ENCODE data around the gene ITGA4.

ITGA4 gene

GRCh38 chr2:181472990-181473389, 15.8 kb downstream of the ITGA4 start:
- Histone ChIP-seq H3K18ac (ENCODE audit: low read length) (no peak overlapping the region), H3K9ac (ENCODE audit: low read length) (no peak overlapping the region), H3K4ac (ENCODE audit: low read depth, low read length) (no peak overlapping the region), H3K36me3 (ENCODE audit: control insufficient read depth, insufficient read depth, low read length) (no peaks in the 10 kb centered on the region), H3K27me3 (ENCODE audit: insufficient read depth, low read length, poor library complexity) (no peaks in the 10 kb centered on the region), H4K5ac (ENCODE audit: low read length) (no peak overlapping the region), H2BK120ac (ENCODE audit: low read depth, low read length) (no peak overlapping the region), H2AK5ac (ENCODE audit: low read length) (no peak overlapping the region), H2BK15ac (replicated peaks; ENCODE audit: low read depth) (no peak overlapping the region), H4K8ac (ENCODE audit: low read depth, low read length) (no peak overlapping the region), H3K4me1 (ENCODE audit: control insufficient read depth, low read depth, low read length) (no peaks in the 10 kb centered on the region), H3K56ac (ENCODE audit: low read length) (no peak overlapping the region), H3K79me2 (ENCODE audit: control insufficient read depth, insufficient read depth, low read length) (no peaks in the 10 kb centered on the region), H3K79me1 (ENCODE audit: low read length) (no peaks in the 10 kb centered on the region), H3K27ac (ENCODE audit: low read depth, low read length) (no peak overlapping the region), H2BK5ac (ENCODE audit: low read length) (no peak overlapping the region), H3K23ac (ENCODE audit: low read length) (no peak overlapping the region), H3K4me3 (ENCODE audit: low read length) (no peak overlapping the region), H3K4me2 (ENCODE audit: low read length) (no peak overlapping the region)
- no CpG with 5 or more reads among the region's 6 CpGs for WGBS (ENCODE audit: extremely low coverage, insufficient coverage, low lambda C conversion rate)
- no peak for DNase-seq

DNA sequence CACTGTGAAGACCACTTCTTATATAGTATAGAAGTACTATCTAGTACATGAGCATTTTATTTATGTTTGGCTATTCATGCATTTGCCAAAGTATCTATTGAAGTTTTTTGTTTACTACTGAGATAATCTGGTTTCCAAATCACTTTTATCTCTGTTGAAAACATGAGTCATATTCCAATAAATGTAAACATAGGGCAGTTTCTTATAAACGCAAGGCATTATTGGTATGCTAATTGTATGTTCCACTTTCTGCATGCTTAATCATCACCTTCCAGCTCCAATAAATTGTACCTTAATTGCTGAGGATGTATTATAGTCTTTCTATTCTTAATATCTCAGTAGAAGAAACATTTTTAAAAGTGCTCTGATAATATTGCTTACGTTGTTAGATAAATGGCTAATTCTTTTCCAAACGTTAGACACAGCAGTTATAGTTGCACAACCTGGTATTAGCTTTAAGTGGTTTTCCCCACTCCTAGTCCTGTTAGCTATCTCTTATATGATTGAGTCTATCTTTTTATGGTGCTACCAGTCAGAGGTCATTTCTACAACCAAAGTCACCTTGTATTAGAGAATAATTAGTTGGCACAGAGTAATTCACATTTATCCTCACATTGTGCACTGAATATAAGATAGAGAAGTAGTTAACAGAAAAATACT, 17.2 kb downstream of the ITGA4 start:
- Histone ChIP-seq H3K56ac (ENCODE audit: low read length) (no peak overlapping the region), H3K79me1 (ENCODE audit: low read length) (no peaks in the 10 kb centered on the region), H3K4me1 (ENCODE audit: control insufficient read depth, low read depth, low read length) (no peaks in the 10 kb centered on the region), H3K23ac (ENCODE audit: low read length) (no peak overlapping the region), H3K4me3 (ENCODE audit: low read length) (no peak overlapping the region), H3K9ac (ENCODE audit: low read length) (no peak overlapping the region), H3K36me3 (ENCODE audit: control insufficient read depth, insufficient read depth, low read length) (no peaks in the 10 kb centered on the region), H2BK5ac (ENCODE audit: low read length) (no peak overlapping the region), H4K8ac (ENCODE audit: low read depth, low read length) (no peak overlapping the region), H2BK15ac (replicated peaks; ENCODE audit: low read depth) (no peak overlapping the region), H3K4me2 (ENCODE audit: low read length) (no peak overlapping the region), H3K4ac (ENCODE audit: low read depth, low read length) (no peak overlapping the region), H3K27ac (ENCODE audit: low read depth, low read length) (no peak overlapping the region), H3K79me2 (ENCODE audit: control insufficient read depth, insufficient read depth, low read length) (no peaks in the 10 kb centered on the region), H3K18ac (ENCODE audit: low read length) (no peak overlapping the region), H2AK5ac (ENCODE audit: low read length) (no peak overlapping the region), H2BK120ac (ENCODE audit: low read depth, low read length) (no peak overlapping the region), H4K5ac (ENCODE audit: low read length) (no peak overlapping the region), H3K27me3 (ENCODE audit: insufficient read depth, low read length, poor library complexity) (no peaks in the 10 kb centered on the region)
- DNase-seq, result no peak
- no CpG with 5 or more reads among the region's 3 CpGs for WGBS (ENCODE audit: extremely low coverage, insufficient coverage, low lambda C conversion rate)

GRCh38 chr2:181483211-181483610, 26.0 kb downstream of the ITGA4 start:
- Histone ChIP-seq H2BK15ac (replicated peaks; ENCODE audit: low read depth) (no peak overlapping the region), H3K4me3 (ENCODE audit: low read length) (no peak overlapping the region), H3K18ac (ENCODE audit: low read length) (no peak overlapping the region), H3K9ac (ENCODE audit: low read length) (no peak overlapping the region), H2BK120ac (ENCODE audit: low read depth, low read length) (no peak overlapping the region), H3K4me2 (ENCODE audit: low read length) (no peak overlapping the region), H3K4me1 (ENCODE audit: control insufficient read depth, low read depth, low read length) (no peaks in the 10 kb centered on the region), H3K27me3 (ENCODE audit: insufficient read depth, low read length, poor library complexity) (no peaks in the 10 kb centered on the region), H4K8ac (ENCODE audit: low read depth, low read length) (no peak overlapping the region), H3K79me1 (ENCODE audit: low read length) (no peaks in the 10 kb centered on the region), H3K4ac (ENCODE audit: low read depth, low read length) (no peak overlapping the region), H3K36me3 (ENCODE audit: control insufficient read depth, insufficient read depth, low read length) (no peaks in the 10 kb centered on the region), H3K79me2 (ENCODE audit: control insufficient read depth, insufficient read depth, low read length) (no peaks in the 10 kb centered on the region), H2AK5ac (ENCODE audit: low read length) (no peak overlapping the region), H2BK5ac (ENCODE audit: low read length) (no peak overlapping the region), H3K23ac (ENCODE audit: low read length) (no peak overlapping the region), H3K27ac (ENCODE audit: low read depth, low read length) (no peak overlapping the region), H3K56ac (ENCODE audit: low read length) (no peak overlapping the region), H4K5ac (ENCODE audit: low read length) (no peak overlapping the region)
- WGBS (ENCODE audit: extremely low coverage, insufficient coverage, low lambda C conversion rate), result no CpG with 5 or more reads among the region's 2 CpGs
- DNase-seq, result no peak

DNA sequence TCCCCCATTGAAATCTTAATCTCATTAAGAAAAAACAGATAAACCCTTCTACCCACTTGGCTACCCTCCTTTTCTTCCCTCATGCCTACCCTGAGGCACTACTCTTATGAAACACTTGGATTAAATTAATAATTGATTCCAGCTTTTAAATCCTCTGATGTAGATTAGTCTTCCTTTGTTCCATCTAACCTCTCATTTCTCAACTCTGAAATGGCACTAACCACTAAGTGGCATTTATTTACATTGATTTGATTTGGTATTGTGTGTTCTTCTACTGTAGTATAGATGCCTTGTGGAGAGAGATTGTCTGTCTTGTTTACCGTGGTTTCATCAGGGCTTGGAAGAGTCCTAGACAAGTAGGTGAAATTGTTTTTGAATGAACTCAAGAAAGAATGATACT, 26.7 kb downstream of the ITGA4 start:
- Histone ChIP-seq H3K27me3 (ENCODE audit: insufficient read depth, low read length, poor library complexity) (no peaks in the 10 kb centered on the region), H4K5ac (ENCODE audit: low read length) (no peak overlapping the region), H3K4me3 (ENCODE audit: low read length) (no peak overlapping the region), H3K79me1 (ENCODE audit: low read length) (no peaks in the 10 kb centered on the region), H2AK5ac (ENCODE audit: low read length) (no peak overlapping the region), H3K4me1 (ENCODE audit: control insufficient read depth, low read depth, low read length) (no peaks in the 10 kb centered on the region), H3K27ac (ENCODE audit: low read depth, low read length) (no peak overlapping the region), H2BK120ac (ENCODE audit: low read depth, low read length) (no peak overlapping the region), H3K36me3 (ENCODE audit: control insufficient read depth, insufficient read depth, low read length) (no peaks in the 10 kb centered on the region), H3K4me2 (ENCODE audit: low read length) (no peak overlapping the region), H4K8ac (ENCODE audit: low read depth, low read length) (no peak overlapping the region), H3K4ac (ENCODE audit: low read depth, low read length) (no peak overlapping the region), H3K18ac (ENCODE audit: low read length) (no peak overlapping the region), H3K56ac (ENCODE audit: low read length) (no peak overlapping the region), H3K79me2 (ENCODE audit: control insufficient read depth, insufficient read depth, low read length) (no peaks in the 10 kb centered on the region), H2BK5ac (ENCODE audit: low read length) (no peak overlapping the region), H3K9ac (ENCODE audit: low read length) (no peak overlapping the region), H2BK15ac (replicated peaks; ENCODE audit: low read depth) (no peak overlapping the region), H3K23ac (ENCODE audit: low read length) (no peak overlapping the region)
- no peak for DNase-seq
- no CpG with 5 or more reads among the region's 1 CpG for WGBS (ENCODE audit: extremely low coverage, insufficient coverage, low lambda C conversion rate)

GRCh38 chr2:181484851-181485637, 27.9 kb downstream of the ITGA4 start:
- no peaks in the 10 kb centered on the region for H3K36me3 ChIP-seq (ENCODE audit: control insufficient read depth, insufficient read depth, low read length)
- no peak overlapping the region for H3K23ac ChIP-seq (ENCODE audit: low read length)
- no peak overlapping the region for H3K18ac ChIP-seq (ENCODE audit: low read length)
- no peak overlapping the region for H2BK120ac ChIP-seq (ENCODE audit: low read depth, low read length)
- no peak for DNase-seq
- H3K79me2 ChIP-seq (ENCODE audit: control insufficient read depth, insufficient read depth, low read length), result no peaks in the 10 kb centered on the region
- no peak overlapping the region for H3K4ac ChIP-seq (ENCODE audit: low read depth, low read length)
- no peaks in the 10 kb centered on the region for H3K79me1 ChIP-seq (ENCODE audit: low read length)
- H3K4me2 ChIP-seq (ENCODE audit: low read length), result no peak overlapping the region
- no peak overlapping the region for H4K5ac ChIP-seq (ENCODE audit: low read length)
- WGBS (ENCODE audit: extremely low coverage, insufficient coverage, low lambda C conversion rate), result no CpG with 5 or more reads among the region's 5 CpGs
- H3K27ac ChIP-seq (ENCODE audit: low read depth, low read length), result no peak overlapping the region
- H3K4me1 ChIP-seq (ENCODE audit: control insufficient read depth, low read depth, low read length), result no peaks in the 10 kb centered on the region
- no peak overlapping the region for H3K56ac ChIP-seq (ENCODE audit: low read length)
- no peak overlapping the region for H2AK5ac ChIP-seq (ENCODE audit: low read length)
- H4K8ac ChIP-seq (ENCODE audit: low read depth, low read length), result no peak overlapping the region
- H3K9ac ChIP-seq (ENCODE audit: low read length), result no peak overlapping the region
- H3K4me3 ChIP-seq (ENCODE audit: low read length), result no peak overlapping the region
- no peak overlapping the region for H2BK15ac ChIP-seq (replicated peaks; ENCODE audit: low read depth)
- H3K27me3 ChIP-seq (ENCODE audit: insufficient read depth, low read length, poor library complexity), result no peaks in the 10 kb centered on the region
- H2BK5ac ChIP-seq (ENCODE audit: low read length), result no peak overlapping the region

GRCh38 chr2:181485638-181485946, 28.4 kb downstream of the ITGA4 start:
- no peaks in the 10 kb centered on the region for H3K79me1 ChIP-seq (ENCODE audit: low read length)
- no peak overlapping the region for H3K27ac ChIP-seq (ENCODE audit: low read depth, low read length)
- no peak overlapping the region for H3K18ac ChIP-seq (ENCODE audit: low read length)
- no peak overlapping the region for H2BK120ac ChIP-seq (ENCODE audit: low read depth, low read length)
- WGBS (ENCODE audit: extremely low coverage, insufficient coverage, low lambda C conversion rate), result no CpG with 5 or more reads among the region's 3 CpGs
- H3K4me3 ChIP-seq (ENCODE audit: low read length), result no peak overlapping the region
- H2BK5ac ChIP-seq (ENCODE audit: low read length), result no peak overlapping the region
- H4K8ac ChIP-seq (ENCODE audit: low read depth, low read length), result no peak overlapping the region
- no peak overlapping the region for H3K56ac ChIP-seq (ENCODE audit: low read length)
- H4K5ac ChIP-seq (ENCODE audit: low read length), result no peak overlapping the region
- no peak overlapping the region for H3K4ac ChIP-seq (ENCODE audit: low read depth, low read length)
- H3K27me3 ChIP-seq (ENCODE audit: insufficient read depth, low read length, poor library complexity), result no peaks in the 10 kb centered on the region
- H2AK5ac ChIP-seq (ENCODE audit: low read length), result no peak overlapping the region
- H2BK15ac ChIP-seq (replicated peaks; ENCODE audit: low read depth), result no peak overlapping the region
- no peak overlapping the region for H3K4me2 ChIP-seq (ENCODE audit: low read length)
- no peak for DNase-seq
- no peaks in the 10 kb centered on the region for H3K4me1 ChIP-seq (ENCODE audit: control insufficient read depth, low read depth, low read length)
- no peaks in the 10 kb centered on the region for H3K79me2 ChIP-seq (ENCODE audit: control insufficient read depth, insufficient read depth, low read length)
- H3K9ac ChIP-seq (ENCODE audit: low read length), result no peak overlapping the region
- H3K23ac ChIP-seq (ENCODE audit: low read length), result no peak overlapping the region
- H3K36me3 ChIP-seq (ENCODE audit: control insufficient read depth, insufficient read depth, low read length), result no peaks in the 10 kb centered on the region
